ENCODE data around the gene MVB12A. TPM values are rescaled to one million over a fixed set of nuclear protein-coding genes. Genes with fewer than 3 reads are reported as not detected.

MVB12A gene
- polyA plus RNA-seq, 2 of the 4 experiments (the other 2 are of a cell fraction), result 19.1 to 30.2 TPM

DNA sequence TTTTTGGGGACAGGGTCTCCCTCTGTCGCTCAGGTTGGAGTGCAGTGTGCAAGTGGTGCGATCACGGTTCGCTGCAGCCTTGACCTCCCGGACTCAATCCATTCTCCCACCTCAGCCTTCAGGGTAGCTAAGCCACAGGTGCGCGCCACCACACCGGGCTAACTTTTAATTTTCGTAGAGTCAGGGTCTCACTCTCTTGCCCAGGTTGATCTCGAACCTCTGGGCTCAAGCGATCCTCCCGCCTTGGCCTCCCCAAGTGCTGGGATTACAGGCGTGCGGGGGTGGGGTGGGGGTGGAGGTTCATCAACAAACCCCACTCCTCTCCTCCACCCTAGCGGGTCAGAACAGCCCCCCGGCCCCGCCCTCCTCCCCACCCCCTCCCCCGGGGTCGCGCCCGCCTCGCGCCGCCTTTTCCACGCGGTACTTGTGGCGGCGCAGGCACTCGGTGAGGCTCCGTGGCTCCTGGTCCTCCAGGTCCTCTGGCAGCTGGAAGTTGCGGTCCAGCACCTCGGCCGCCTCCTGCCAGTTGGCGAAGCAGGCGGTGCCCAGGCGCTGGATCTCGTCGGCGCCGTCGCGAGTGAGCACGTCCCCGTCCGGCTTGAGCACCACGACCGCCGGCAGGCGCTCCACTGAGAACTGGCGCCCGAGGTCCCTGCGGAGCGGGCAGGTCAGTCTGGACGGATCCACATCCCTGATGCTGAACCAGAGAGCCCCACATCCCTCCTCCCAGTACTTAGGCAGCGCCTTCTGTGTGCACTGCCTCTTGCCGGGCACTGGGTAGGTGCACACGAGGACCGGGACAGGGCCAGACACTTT, 35.7 kb downstream of the MVB12A start:
- 69% methylated on average over 30 of the region's 58 CpGs for WGBS (ENCODE audit: missing lambda C conversion rate)
- Histone ChIP-seq H3K27ac (peak overlapping the region in 1 of 2 experiments; percentile 49; a peak in 2 of 6 replicates), H3K4me3 (no peak overlapping the region), H3K4me1 (0 out of 3 replicates have a peak, but pooled peaks cover 4% of the 10 kb centered on the region), H3K9me3 (no peaks in the 10 kb centered on the region), H3K4me2 (peak overlapping the region; percentile 37; the same call in 2 of the 3 replicates)
- ATAC-seq (peak; percentile 17 to 44; a peak in 4 of 6 replicates), FAIRE-seq (no peak), DNase-seq (ENCODE audit: low read depth in 1 of 2, low spot score in 1 of 2) (no peak)
- TF ChIP-seq MAZ (IDR thresholded peaks at IDR 0.05; ENCODE audit: borderline replicate concordance, low read depth, low read length) (no peak), RNF2 (IDR thresholded peaks at IDR 0.05; ENCODE audit: borderline replicate concordance, low read depth) (no peak), TP53 (CRISPR knock-in tag; IDR thresholded peaks at IDR 0.05) (no peak), EP300 (IDR thresholded peaks at IDR 0.05) (no peak), NPAS2 (CRISPR knock-in tag; IDR thresholded peaks at IDR 0.05; ENCODE audit: borderline replicate concordance) (no peak), CHD2 (IDR thresholded peaks at IDR 0.05; ENCODE audit: low read length, partially characterized antibody) (no peak), HOXB13 (CRISPR knock-in tag; IDR thresholded peaks at IDR 0.05; ENCODE audit: low read depth) (no peak)
- CTCF ChIA-PET, result interaction anchor here (1.2 to 2.3 kb wide), 3 partner anchors 9 to 319 kb away, joined by 3 to 13 read pairs (median 5); no protein-coding TSS in a partner anchor
- POLR2A ChIA-PET, result no interaction called here

GRCh38 chr19:17456127-17456526, 36.3 kb downstream of the MVB12A start:
- no peaks in the 10 kb centered on the region for H3K9me3 ChIP-seq
- H3K4me2 ChIP-seq, result peak overlapping the region; percentile 37; the same call in 1 of the 3 replicates
- ATAC-seq (no peak; a peak in 1 of 6 replicates), DNase-seq (ENCODE audit: low read depth in 1 of 2, low spot score in 1 of 2) (no peak), FAIRE-seq (no peak)
- H3K4me1 ChIP-seq, result no peaks in the 10 kb centered on the region
- H3K27ac ChIP-seq, result no peak overlapping the region
- TF ChIP-seq ZSCAN20 (CRISPR knock-in tag; IDR thresholded peaks at IDR 0.05) (no peak), ZC3H11A (IDR thresholded peaks at IDR 0.05) (peak; percentile 62), HEYL (CRISPR knock-in tag; IDR thresholded peaks at IDR 0.05) (no peak)
- WGBS (ENCODE audit: missing lambda C conversion rate), result 64% methylated on average over 9 of the region's 11 CpGs
- CTCF ChIA-PET, result interaction anchor here (2.0 kb wide), 1 partner anchor 10 kb away, joined by 7 read pairs; no protein-coding TSS in a partner anchor
- no peak overlapping the region for H3K4me3 ChIP-seq
- POLR2A ChIA-PET, result no interaction called here

GRCh38 chr19:17457616-17458015, 37.8 kb downstream of the MVB12A start:
- DNase-seq (ENCODE audit: low read depth in 1 of 2, low spot score in 1 of 2), result no peak
- Histone ChIP-seq H3K9me3 (no peaks in the 10 kb centered on the region), H3K27ac (no peak overlapping the region), H3K4me1 (no peaks in the 10 kb centered on the region), H3K4me3 (no peak overlapping the region), H3K4me2 (no peak overlapping the region)
- 51% methylated on average over 4 of the region's 6 CpGs for WGBS (ENCODE audit: missing lambda C conversion rate)
- no peak for FAIRE-seq
- TF ChIP-seq HEYL (CRISPR knock-in tag; IDR thresholded peaks at IDR 0.05) (no peak), CBX8 (IDR thresholded peaks at IDR 0.05) (no peak), SMC3 (IDR thresholded peaks at IDR 0.05) (no peak), MAFK (IDR thresholded peaks at IDR 0.05; ENCODE audit: partially characterized antibody) (no peak), CHD2 (IDR thresholded peaks at IDR 0.05; ENCODE audit: low read length, partially characterized antibody) (no peak), ZSCAN20 (CRISPR knock-in tag; IDR thresholded peaks at IDR 0.05) (no peak), POLR2A (IDR thresholded peaks at IDR 0.05; ENCODE audit: low read length) (no peak), FOSB (CRISPR knock-in tag; IDR thresholded peaks at IDR 0.05) (no peak), NR3C1 (IDR thresholded peaks at IDR 0.05) (no peak), BCL3 (IDR thresholded peaks at IDR 0.05) (no peak), KDM1A (IDR thresholded peaks at IDR 0.05; ENCODE audit: low read depth) (no peak)
- TF ChIP-seq, protein P1, sequence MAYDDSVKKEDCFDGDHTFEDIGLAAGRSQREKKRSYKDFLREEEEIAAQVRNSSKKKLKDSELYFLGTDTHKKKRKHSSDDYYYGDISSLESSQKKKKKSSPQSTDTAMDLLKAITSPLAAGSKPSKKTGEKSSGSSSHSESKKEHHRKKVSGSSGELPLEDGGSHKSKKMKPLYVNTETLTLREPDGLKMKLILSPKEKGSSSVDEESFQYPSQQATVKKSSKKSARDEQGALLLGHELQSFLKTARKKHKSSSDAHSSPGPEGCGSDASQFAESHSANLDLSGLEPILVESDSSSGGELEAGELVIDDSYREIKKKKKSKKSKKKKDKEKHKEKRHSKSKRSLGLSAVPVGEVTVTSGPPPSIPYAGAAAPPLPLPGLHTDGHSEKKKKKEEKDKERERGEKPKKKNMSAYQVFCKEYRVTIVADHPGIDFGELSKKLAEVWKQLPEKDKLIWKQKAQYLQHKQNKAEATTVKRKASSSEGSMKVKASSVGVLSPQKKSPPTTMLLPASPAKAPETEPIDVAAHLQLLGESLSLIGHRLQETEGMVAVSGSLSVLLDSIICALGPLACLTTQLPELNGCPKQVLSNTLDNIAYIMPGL (CRISPR knock-in tag; IDR thresholded peaks at IDR 0.05; ENCODE audit: borderline replicate concordance), result no peak
- TF ChIP-seq, protein P2, sequence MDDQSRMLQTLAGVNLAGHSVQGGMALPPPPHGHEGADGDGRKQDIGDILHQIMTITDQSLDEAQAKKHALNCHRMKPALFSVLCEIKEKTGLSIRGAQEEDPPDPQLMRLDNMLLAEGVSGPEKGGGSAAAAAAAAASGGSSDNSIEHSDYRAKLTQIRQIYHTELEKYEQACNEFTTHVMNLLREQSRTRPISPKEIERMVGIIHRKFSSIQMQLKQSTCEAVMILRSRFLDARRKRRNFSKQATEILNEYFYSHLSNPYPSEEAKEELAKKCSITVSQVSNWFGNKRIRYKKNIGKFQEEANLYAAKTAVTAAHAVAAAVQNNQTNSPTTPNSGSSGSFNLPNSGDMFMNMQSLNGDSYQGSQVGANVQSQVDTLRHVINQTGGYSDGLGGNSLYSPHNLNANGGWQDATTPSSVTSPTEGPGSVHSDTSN (IDR thresholded peaks at IDR 0.05), result no peak
- ChIA-PET CTCF (interaction anchor here (2.0 kb wide), 1 partner anchor 8 kb away, joined by 7 read pairs; no protein-coding TSS in a partner anchor), POLR2A (no interaction called here)
- ATAC-seq, result no peak
